GM12892 (cell line): ENCODE data around the gene RGMB.

ENCODE experiments used
- POLR2A ChIP-seq: IDR thresholded peaks from 2 replicates; pipeline ENCODE4 v1.6.1; 2011; ENCODE audit warnings: low read depth, low read length, control low read depth
- POLR2AphosphoS5 ChIP-seq: IDR thresholded peaks from 2 replicates; pipeline ENCODE4 v1.6.1; 2011; ENCODE audit warnings: low read depth, low read length, control low read depth
- TAF1 ChIP-seq: IDR thresholded peaks from 2 replicates; pipeline ENCODE4 v1.6.1; 2011; ENCODE audit warnings: low read depth, mild to moderate bottlenecking, control low read depth, low read length, borderline replicate concordance

DNA sequence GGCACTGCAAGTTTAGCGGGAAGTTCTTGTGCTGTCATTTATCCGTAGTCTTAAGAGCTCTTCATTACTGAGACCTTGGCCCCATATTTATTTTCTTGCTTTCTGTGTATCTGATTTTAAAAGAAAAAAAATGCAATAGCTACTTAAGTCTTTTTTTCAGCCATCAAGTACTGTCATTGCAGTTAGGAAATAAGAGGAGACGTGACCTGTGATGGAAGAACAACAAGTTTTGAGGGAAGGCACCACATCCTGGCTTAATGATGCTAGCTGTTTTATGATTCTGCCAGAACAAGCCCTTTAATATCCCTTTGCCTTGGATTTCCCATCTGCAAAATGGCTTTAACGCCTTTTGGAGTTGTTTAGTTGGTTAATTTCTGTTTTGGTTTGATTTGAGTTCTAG is 3.8 kb downstream of the RGMB start:
- TF ChIP-seq POLR2A (no peak), POLR2AphosphoS5 (no peak), TAF1 (no peak)
